SU-DHL-6 (cell line): Measurements from ENCODE around the gene GLI2.

Source experiments
- EZH2phosphoT487 ChIP-seq: fragments of 200-600 bp; sonication (generic), shearing (Covaris generic); conservative IDR thresholded peaks from 2 replicates; pipeline ENCODE4 v1.6.1; 2018; ENCODE audit warnings: mild to moderate bottlenecking, antibody characterized with exemption, low read length, moderate library complexity, mixed read lengths
- TF ChIP-seq, protein P1 (sequence below): fragments of 200-600 bp; sonication (generic); IDR thresholded peaks from one replicate; pipeline ENCODE4 v1.5.1; 2017; ENCODE audit warnings: antibody characterized with exemption, mild to moderate bottlenecking, low read length, moderate library complexity; ENCODE audit not compliant: insufficient read depth, poor library complexity, severe bottlenecking

GRCh38 chr2:120711694-120712093 is 24.0 kb upstream of the GLI2 start:
- TF ChIP-seq, protein P1, sequence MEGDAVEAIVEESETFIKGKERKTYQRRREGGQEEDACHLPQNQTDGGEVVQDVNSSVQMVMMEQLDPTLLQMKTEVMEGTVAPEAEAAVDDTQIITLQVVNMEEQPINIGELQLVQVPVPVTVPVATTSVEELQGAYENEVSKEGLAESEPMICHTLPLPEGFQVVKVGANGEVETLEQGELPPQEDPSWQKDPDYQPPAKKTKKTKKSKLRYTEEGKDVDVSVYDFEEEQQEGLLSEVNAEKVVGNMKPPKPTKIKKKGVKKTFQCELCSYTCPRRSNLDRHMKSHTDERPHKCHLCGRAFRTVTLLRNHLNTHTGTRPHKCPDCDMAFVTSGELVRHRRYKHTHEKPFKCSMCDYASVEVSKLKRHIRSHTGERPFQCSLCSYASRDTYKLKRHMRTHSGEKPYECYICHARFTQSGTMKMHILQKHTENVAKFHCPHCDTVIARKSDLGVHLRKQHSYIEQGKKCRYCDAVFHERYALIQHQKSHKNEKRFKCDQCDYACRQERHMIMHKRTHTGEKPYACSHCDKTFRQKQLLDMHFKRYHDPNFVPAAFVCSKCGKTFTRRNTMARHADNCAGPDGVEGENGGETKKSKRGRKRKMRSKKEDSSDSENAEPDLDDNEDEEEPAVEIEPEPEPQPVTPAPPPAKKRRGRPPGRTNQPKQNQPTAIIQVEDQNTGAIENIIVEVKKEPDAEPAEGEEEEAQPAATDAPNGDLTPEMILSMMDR: no peak
- no peak for TF ChIP-seq EZH2phosphoT487
